ENCODE results near the gene RFC1. TPM values are rescaled to one million over a fixed set of nuclear protein-coding genes. Genes with fewer than 3 reads are reported as not detected.
A peak's percentile ranks its signal among the peaks of the same experiment; 100 is the strongest.

RFC1 gene
- total and polyA plus RNA-seq, 4 donors = 44.8 to 159 (median 54.5) TPM

DNA sequence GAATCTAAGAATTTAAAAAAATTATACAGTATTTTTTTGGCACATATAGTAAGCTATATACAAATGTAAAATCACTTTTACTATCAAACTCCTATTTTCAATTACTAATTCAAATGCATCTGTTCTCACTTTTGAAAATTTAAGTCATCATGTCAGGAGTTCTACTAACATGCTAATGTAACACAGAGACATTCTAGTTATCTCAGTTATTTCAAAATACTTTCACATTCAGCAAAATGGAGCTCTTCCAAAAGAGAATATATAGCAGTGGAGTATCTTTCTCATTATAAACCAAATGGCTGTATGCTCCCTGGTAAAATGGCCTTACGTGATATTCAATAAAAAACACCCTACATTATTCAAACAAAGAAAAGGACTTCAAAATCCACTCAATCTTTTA lies 42.3 kb downstream of the RFC1 start:
- Histone ChIP-seq H3K36me3 (ENCODE audit: control insufficient read depth, insufficient read depth, low read length) (peaks cover 4% of the 10 kb centered on the region), H3K4me1 (ENCODE audit: control insufficient read depth, insufficient read depth, low read length) (no peaks in the 10 kb centered on the region), H3K27ac (ENCODE audit: low read depth, low read length) (no peak overlapping the region), H3K27me3 (ENCODE audit: control insufficient read depth, insufficient read depth, low read length) (no peaks in the 10 kb centered on the region), H3K4me3 (ENCODE audit: low read depth, low read length) (no peak overlapping the region), H3K9me3 (ENCODE audit: control insufficient read depth, insufficient read depth, low read length) (no peaks in the 10 kb centered on the region)
- DNase-seq (ENCODE audit: low read depth in 4 of 6, low spot score in 6 of 6) = peak in 1 of 6 donors; percentile 9
- no CpG with 5 or more reads among the region's 1 CpG for WGBS (ENCODE audit: insufficient coverage)

DNA sequence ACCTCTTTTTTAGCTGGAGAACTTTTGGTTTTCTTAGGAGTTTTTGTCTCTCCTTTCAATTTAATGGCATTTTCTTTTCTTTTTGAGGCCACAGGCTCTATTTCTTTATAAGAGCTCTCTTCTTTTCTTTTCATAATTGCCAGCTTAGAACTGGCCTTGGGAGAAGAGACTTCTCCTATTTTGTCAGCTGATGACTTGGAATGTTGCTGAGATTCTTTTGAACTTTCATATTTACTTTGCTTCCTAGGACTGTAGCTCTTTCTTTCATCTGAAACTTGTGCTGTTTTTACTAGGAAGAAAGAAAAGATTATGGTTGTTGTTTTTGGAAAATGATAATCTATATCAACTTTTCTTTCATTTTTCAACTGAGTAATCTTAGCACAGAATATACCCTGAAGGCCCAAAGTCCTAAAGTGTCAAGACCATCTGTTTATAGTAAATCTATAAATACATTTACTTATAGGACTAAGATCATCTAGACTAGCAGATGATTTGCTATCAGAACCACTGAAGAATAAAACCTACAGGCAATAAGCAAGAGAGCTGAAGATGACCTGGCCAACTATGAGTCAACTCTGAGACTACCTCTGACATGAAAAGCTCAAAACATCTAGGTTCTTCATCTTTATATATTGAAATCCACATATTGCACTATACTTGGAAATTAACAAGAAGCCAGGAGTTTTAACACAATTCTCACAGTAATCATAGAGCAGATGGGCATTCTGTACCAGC lies 45.6 kb downstream of the RFC1 start:
- Histone ChIP-seq H3K9me3 (ENCODE audit: control insufficient read depth, insufficient read depth, low read length) (no peaks in the 10 kb centered on the region), H3K27ac (ENCODE audit: low read depth, low read length) (peak overlapping the region; percentile 15), H3K4me1 (ENCODE audit: control insufficient read depth, insufficient read depth, low read length) (no peaks in the 10 kb centered on the region), H3K36me3 (ENCODE audit: control insufficient read depth, insufficient read depth, low read length) (peaks cover 11% of the 10 kb centered on the region), H3K4me3 (ENCODE audit: low read depth, low read length) (no peak overlapping the region), H3K27me3 (ENCODE audit: control insufficient read depth, insufficient read depth, low read length) (no peaks in the 10 kb centered on the region)
- peak in 1 of 6 donors; percentile 54 for DNase-seq (ENCODE audit: low read depth in 4 of 6, low spot score in 6 of 6)

DNA sequence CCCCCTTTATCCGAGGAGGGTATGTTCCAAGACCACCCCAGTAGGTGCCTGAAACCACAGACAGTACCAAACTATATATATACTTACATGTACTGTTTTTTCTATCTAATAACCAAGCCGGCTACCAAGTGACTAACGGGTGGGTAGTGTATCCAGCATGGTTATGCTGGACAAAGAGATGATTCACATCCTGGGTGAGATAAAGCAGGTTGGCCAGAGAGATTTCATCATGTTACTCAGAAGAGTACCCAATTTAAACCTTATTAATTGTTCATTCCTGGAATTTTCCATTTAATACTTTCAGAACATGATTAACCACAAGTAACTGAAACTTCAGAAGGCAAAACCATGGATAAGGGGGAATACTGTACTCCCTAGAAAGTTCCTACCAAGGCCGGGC lies 46.5 kb downstream of the RFC1 start:
- Histone ChIP-seq H3K4me3 (ENCODE audit: low read depth, low read length) (no peak overlapping the region), H3K27me3 (ENCODE audit: control insufficient read depth, insufficient read depth, low read length) (no peaks in the 10 kb centered on the region), H3K36me3 (ENCODE audit: control insufficient read depth, insufficient read depth, low read length) (peaks cover 9% of the 10 kb centered on the region), H3K4me1 (ENCODE audit: control insufficient read depth, insufficient read depth, low read length) (no peaks in the 10 kb centered on the region), H3K9me3 (ENCODE audit: control insufficient read depth, insufficient read depth, low read length) (no peaks in the 10 kb centered on the region), H3K27ac (ENCODE audit: low read depth, low read length) (peak overlapping the region; percentile 15)
- no CpG with 5 or more reads among the region's 4 CpGs for WGBS (ENCODE audit: insufficient coverage)
- DNase-seq (ENCODE audit: low read depth in 4 of 6, low spot score in 6 of 6) = no peak

DNA sequence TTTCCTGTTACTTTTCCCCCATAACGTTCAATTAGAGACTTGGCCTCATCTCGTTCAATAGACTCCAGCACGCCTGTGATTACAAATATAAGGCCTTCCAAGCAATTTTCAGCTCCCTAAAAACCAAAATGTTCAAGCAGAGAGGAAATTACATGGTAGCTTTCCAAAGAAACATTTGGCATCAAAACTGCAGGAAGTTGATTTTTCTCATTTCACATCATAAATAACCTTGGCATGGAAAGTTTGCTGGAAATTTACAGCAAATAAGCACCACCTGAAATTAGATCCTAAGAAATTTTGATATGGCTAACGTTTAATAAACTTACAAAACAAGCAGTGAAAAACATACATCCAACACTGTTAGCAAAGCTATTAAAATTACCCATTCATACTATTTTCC lies 53.3 kb downstream of the RFC1 start:
- no peaks in the 10 kb centered on the region for H3K4me1 ChIP-seq (ENCODE audit: control insufficient read depth, insufficient read depth, low read length)
- no peaks in the 10 kb centered on the region for H3K9me3 ChIP-seq (ENCODE audit: control insufficient read depth, insufficient read depth, low read length)
- peaks cover 16% of the 10 kb centered on the region for H3K36me3 ChIP-seq (ENCODE audit: control insufficient read depth, insufficient read depth, low read length)
- WGBS (ENCODE audit: insufficient coverage) = 70% methylated on average over 3 of the region's 4 CpGs
- no peak overlapping the region for H3K27ac ChIP-seq (ENCODE audit: low read depth, low read length)
- no peaks in the 10 kb centered on the region for H3K27me3 ChIP-seq (ENCODE audit: control insufficient read depth, insufficient read depth, low read length)
- no peak overlapping the region for H3K4me3 ChIP-seq (ENCODE audit: low read depth, low read length)
- DNase-seq (ENCODE audit: low read depth in 4 of 6, low spot score in 6 of 6) = peak in 2 of 6 donors; percentile 4 to 65

DNA sequence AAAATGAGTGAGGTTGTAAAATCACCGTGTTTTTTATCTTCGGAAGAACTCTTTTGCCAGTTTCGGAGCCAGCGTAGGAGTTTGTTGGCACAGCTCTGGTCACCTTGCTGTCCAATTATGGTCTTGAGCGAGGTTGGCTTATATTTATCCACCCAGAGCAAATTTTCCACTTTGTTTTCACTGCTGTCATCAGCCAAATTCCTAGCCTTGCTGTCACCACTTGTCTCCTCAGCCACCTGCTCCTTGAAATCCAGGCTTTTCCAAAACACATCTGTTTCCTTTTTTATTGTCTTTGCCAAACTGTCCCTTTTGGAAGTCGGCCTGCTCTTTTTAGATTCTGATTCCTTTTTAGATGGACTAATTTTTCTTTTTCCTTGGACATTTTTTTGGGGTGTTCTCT lies 57.6 kb downstream of the RFC1 start:
- H3K4me1 ChIP-seq (ENCODE audit: control insufficient read depth, insufficient read depth, low read length) = no peaks in the 10 kb centered on the region
- H3K36me3 ChIP-seq (ENCODE audit: control insufficient read depth, insufficient read depth, low read length) = peaks cover 16% of the 10 kb centered on the region
- peak in 1 of 6 donors; percentile 41 for DNase-seq (ENCODE audit: low read depth in 4 of 6, low spot score in 6 of 6)
- no peak overlapping the region for H3K27ac ChIP-seq (ENCODE audit: low read depth, low read length)
- 80% methylated on average over 3 of the region's 6 CpGs for WGBS (ENCODE audit: insufficient coverage)
- no peaks in the 10 kb centered on the region for H3K27me3 ChIP-seq (ENCODE audit: control insufficient read depth, insufficient read depth, low read length)
- no peaks in the 10 kb centered on the region for H3K9me3 ChIP-seq (ENCODE audit: control insufficient read depth, insufficient read depth, low read length)
- no peak overlapping the region for H3K4me3 ChIP-seq (ENCODE audit: low read depth, low read length)

DNA sequence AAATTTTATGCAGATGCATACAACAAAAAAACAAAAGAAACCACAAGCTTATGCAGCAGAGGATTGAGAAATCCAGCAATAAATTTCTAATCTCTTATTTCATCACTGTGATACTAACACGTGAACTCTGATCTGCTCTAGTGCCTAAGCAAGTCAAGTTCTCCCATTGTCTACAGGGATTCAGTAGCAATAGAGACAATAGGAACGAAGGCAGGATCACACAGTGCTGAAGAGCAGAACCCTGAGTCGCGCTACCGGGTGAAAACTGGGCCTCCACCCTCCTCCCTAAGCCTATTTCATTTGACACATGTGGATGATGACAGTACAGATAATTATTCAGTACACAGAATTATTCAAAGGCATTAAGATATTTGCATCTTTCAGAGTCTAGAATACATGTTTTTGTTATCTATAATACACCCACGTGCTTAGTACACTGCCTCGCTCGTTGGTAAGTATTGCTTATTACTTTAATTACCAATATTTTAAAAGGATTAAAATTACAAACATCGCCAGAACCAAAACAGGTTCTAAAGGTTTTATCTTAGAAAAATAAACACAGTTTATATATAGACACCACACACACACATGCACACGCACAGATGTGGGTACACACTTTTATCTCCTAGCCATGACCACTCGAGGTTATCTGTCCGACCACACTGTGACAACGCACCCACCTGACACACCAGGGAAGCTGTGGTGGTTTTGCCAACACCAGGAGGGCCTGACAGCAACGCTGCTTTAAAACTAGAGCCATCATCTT lies 60.1 kb downstream of the RFC1 start:
- Histone ChIP-seq H3K9me3 (ENCODE audit: control insufficient read depth, insufficient read depth, low read length) (no peaks in the 10 kb centered on the region), H3K27ac (ENCODE audit: low read depth, low read length) (no peak overlapping the region), H3K4me3 (ENCODE audit: low read depth, low read length) (no peak overlapping the region), H3K4me1 (ENCODE audit: control insufficient read depth, insufficient read depth, low read length) (no peaks in the 10 kb centered on the region), H3K27me3 (ENCODE audit: control insufficient read depth, insufficient read depth, low read length) (no peaks in the 10 kb centered on the region), H3K36me3 (ENCODE audit: control insufficient read depth, insufficient read depth, low read length) (peaks cover 18% of the 10 kb centered on the region)
- 85% methylated on average over 4 of the region's 14 CpGs for WGBS (ENCODE audit: insufficient coverage)
- no peak for DNase-seq (ENCODE audit: low read depth in 4 of 6, low spot score in 6 of 6)

DNA sequence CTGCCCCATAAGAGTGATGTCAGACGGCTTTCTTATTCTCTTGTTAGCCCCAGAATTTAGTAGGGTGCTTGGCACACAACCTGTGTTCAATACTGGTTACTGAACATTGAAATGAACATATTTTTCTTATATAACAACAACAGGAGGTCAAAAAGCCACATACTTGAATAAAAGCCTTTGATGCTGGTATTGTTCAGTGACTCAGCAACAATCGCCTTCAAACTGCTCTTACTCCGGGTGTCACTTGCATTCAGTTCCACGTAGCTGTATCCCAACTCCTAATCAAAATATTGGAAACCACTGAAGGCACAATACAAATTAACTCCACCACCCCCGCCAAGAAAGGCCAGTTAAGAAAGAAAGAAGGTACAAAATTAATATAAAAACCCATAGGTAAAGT lies 61.5 kb downstream of the RFC1 start:
- Histone ChIP-seq H3K36me3 (ENCODE audit: control insufficient read depth, insufficient read depth, low read length) (peaks cover 28% of the 10 kb centered on the region), H3K4me1 (ENCODE audit: control insufficient read depth, insufficient read depth, low read length) (no peaks in the 10 kb centered on the region), H3K4me3 (ENCODE audit: low read depth, low read length) (no peak overlapping the region), H3K9me3 (ENCODE audit: control insufficient read depth, insufficient read depth, low read length) (no peaks in the 10 kb centered on the region), H3K27me3 (ENCODE audit: control insufficient read depth, insufficient read depth, low read length) (no peaks in the 10 kb centered on the region), H3K27ac (ENCODE audit: low read depth, low read length) (no peak overlapping the region)
- DNase-seq (ENCODE audit: low read depth in 4 of 6, low spot score in 6 of 6) = no peak
- WGBS (ENCODE audit: insufficient coverage) = no CpG with 5 or more reads among the region's 5 CpGs

DNA sequence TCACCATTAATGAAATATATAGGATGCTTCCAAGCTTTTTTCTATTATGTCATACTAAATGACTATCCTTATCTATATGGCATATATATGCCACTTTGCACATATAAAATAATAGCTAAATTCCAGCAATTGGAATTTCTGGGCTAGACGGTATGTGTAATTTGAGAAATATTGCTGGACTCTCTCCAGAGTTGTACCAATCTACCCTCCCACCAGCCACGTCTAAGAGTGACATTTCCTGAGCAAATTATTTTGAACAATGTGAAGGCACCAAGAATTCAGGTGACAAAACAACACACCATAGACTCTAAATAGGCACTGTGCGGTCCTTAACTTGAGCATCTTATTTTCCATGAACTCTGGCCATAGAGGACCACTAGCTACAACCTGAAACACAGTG lies 62.3 kb downstream of the RFC1 start:
- 100% methylated on average over 1 of the region's 3 CpGs for WGBS (ENCODE audit: insufficient coverage)
- no peak for DNase-seq (ENCODE audit: low read depth in 4 of 6, low spot score in 6 of 6)
- Histone ChIP-seq H3K27me3 (ENCODE audit: control insufficient read depth, insufficient read depth, low read length) (no peaks in the 10 kb centered on the region), H3K4me3 (ENCODE audit: low read depth, low read length) (no peak overlapping the region), H3K36me3 (ENCODE audit: control insufficient read depth, insufficient read depth, low read length) (peaks cover 32% of the 10 kb centered on the region), H3K4me1 (ENCODE audit: control insufficient read depth, insufficient read depth, low read length) (no peaks in the 10 kb centered on the region), H3K9me3 (ENCODE audit: control insufficient read depth, insufficient read depth, low read length) (no peaks in the 10 kb centered on the region), H3K27ac (ENCODE audit: low read depth, low read length) (no peak overlapping the region)

DNA sequence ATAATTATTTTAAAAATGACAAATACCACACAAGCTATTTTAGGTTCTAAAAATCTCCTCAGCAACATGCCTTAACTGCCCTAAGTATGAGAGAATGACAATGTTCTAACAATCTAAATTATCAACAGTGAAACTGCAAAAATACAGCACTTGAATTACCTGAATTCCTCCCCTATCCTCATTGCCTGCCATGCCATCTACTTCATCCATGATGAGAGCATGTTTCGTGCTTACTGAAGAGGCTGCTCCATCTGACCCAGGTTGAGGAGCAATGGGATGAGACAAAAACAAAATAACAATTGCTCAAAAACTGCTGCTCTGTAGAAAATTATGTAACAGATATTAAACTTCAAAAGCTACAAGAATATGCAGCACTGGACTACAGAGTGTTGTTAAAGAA lies 63.3 kb downstream of the RFC1 start:
- Histone ChIP-seq H3K4me1 (ENCODE audit: control insufficient read depth, insufficient read depth, low read length) (no peaks in the 10 kb centered on the region), H3K4me3 (ENCODE audit: low read depth, low read length) (no peak overlapping the region), H3K36me3 (ENCODE audit: control insufficient read depth, insufficient read depth, low read length) (peaks cover 35% of the 10 kb centered on the region), H3K9me3 (ENCODE audit: control insufficient read depth, insufficient read depth, low read length) (no peaks in the 10 kb centered on the region), H3K27me3 (ENCODE audit: control insufficient read depth, insufficient read depth, low read length) (no peaks in the 10 kb centered on the region), H3K27ac (ENCODE audit: low read depth, low read length) (no peak overlapping the region)
- DNase-seq (ENCODE audit: low read depth in 4 of 6, low spot score in 6 of 6) = no peak
- no CpG with 5 or more reads among the region's 1 CpG for WGBS (ENCODE audit: insufficient coverage)

DNA sequence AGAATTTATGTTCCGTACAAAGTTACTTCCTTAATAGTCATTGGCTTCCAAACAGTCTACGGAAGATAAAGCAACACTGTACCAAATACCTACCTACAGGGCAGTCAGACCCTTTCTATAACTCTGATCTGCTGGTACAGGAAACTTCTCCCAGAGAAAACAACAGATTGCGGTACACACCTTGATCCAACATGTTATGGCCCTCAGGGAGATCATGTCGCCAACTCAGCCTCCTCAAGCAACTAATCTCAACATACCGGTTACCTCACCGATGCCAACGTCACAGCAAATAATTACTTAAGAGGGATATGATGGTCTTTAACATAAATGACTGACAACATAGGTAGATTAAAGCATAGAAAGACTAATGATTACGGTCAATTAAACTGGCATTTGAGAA lies 70.4 kb downstream of the RFC1 start:
- Histone ChIP-seq H3K27me3 (ENCODE audit: control insufficient read depth, insufficient read depth, low read length) (no peaks in the 10 kb centered on the region), H3K9me3 (ENCODE audit: control insufficient read depth, insufficient read depth, low read length) (no peaks in the 10 kb centered on the region), H3K27ac (ENCODE audit: low read depth, low read length) (no peak overlapping the region), H3K4me1 (ENCODE audit: control insufficient read depth, insufficient read depth, low read length) (no peaks in the 10 kb centered on the region), H3K4me3 (ENCODE audit: low read depth, low read length) (no peak overlapping the region), H3K36me3 (ENCODE audit: control insufficient read depth, insufficient read depth, low read length) (peaks cover 26% of the 10 kb centered on the region)
- no peak for DNase-seq (ENCODE audit: low read depth in 4 of 6, low spot score in 6 of 6)
- WGBS (ENCODE audit: insufficient coverage) = 92% methylated on average over 2 of the region's 8 CpGs
